Endodermal cell (in vitro differentiated cells): ENCODE data around the gene ARHGEF37. TPM values are rescaled to one million over a fixed set of nuclear protein-coding genes. Genes with fewer than 3 reads are reported as not detected.

Experiments
- DNase-seq: peaks from one replicate; pipeline ENCODE4 v3.0.0-alpha.2; 2017
- H3K27ac ChIP-seq: 2 replicates; pipeline ENCODE4 v1.5.1; 2013; ENCODE audit warnings: mild to moderate bottlenecking, low read depth, low read length, moderate library complexity
- H3K27me3 ChIP-seq: 2 replicates; pipeline ENCODE4 v1.6.1; 2013; ENCODE audit warnings: mild to moderate bottlenecking, low read length, moderate library complexity; ENCODE audit not compliant: insufficient read depth, control insufficient read depth, poor library complexity, severe bottlenecking
- H3K36me3 ChIP-seq: 2 replicates; pipeline ENCODE4 v1.7.0; 2013; ENCODE audit warnings: mild to moderate bottlenecking, low read length, moderate library complexity; ENCODE audit not compliant: control insufficient read depth, insufficient read depth
- H3K4me1 ChIP-seq: one replicate; pipeline ENCODE4 v1.7.0; 2013; ENCODE audit warnings: low read length; ENCODE audit not compliant: control insufficient read depth, insufficient read depth
- H3K4me3 ChIP-seq: 2 replicates; pipeline ENCODE4 v1.5.1; 2013; ENCODE audit warnings: mild to moderate bottlenecking, low read length, moderate library complexity
- H3K9ac ChIP-seq: 2 replicates; pipeline ENCODE4 v1.6.1; 2013; ENCODE audit warnings: mild to moderate bottlenecking, low read length, moderate library complexity; ENCODE audit not compliant: poor library complexity, severe bottlenecking; ENCODE audit errors: extremely low read depth
- H3K9me3 ChIP-seq: 2 replicates; pipeline ENCODE4 v1.6.1; 2013; ENCODE audit warnings: mild to moderate bottlenecking, low read length, moderate library complexity; ENCODE audit not compliant: control insufficient read depth
- H3K27ac Mint-ChIP-seq: 2 replicates; pipeline ENCODE4 v1.8.0; 2020; ENCODE audit warnings: mixed read lengths
- H3K27me3 Mint-ChIP-seq: 2 replicates; pipeline ENCODE4 v1.8.0; 2021; ENCODE audit warnings: mild to moderate bottlenecking, mixed read lengths; ENCODE audit not compliant: insufficient read depth
- H3K36me3 Mint-ChIP-seq: 2 replicates; pipeline ENCODE4 v1.8.0; 2020; ENCODE audit warnings: low read depth, mixed read lengths
- H3K4me1 Mint-ChIP-seq: 2 replicates; pipeline ENCODE4 v1.8.0; 2020; ENCODE audit warnings: mixed read lengths
- H3K4me3 Mint-ChIP-seq: 2 replicates; pipeline ENCODE4 v1.8.0; 2020; ENCODE audit warnings: mild to moderate bottlenecking, moderate library complexity, mixed read lengths
- H3K9me3 Mint-ChIP-seq: 2 replicates; pipeline ENCODE4 v1.8.0; 2020; ENCODE audit warnings: mild to moderate bottlenecking, mixed read lengths
- CTCF ChIP-seq: fragments of 200-600 bp; sonication (generic); conservative IDR thresholded peaks from 2 replicates; pipeline ENCODE4 v1.5.0; 2021; ENCODE audit warnings: antibody characterized with exemption, mild to moderate bottlenecking
- WGBS, 2 experiments: methylation state at CpG; one replicate each; pipeline versions ENCODE4 v1.1.5 to v1.1.7; 2013; ENCODE audit warnings: missing lambda C conversion rate in 2 of 2, mixed read lengths in 1 of 2; ENCODE audit not compliant: insufficient coverage in 1 of 2, insufficient read length in 1 of 2; 5-methylcytosine and 5-hydroxymethylcytosine counted together
- total RNA-seq, 2 donors: library from RNA; stranded (reverse); fragmentation: NEBNext Ultra II Directional in 1 of 2; extraction: Animal tissue kit (Norgen Biotek cat#: 25700) in 1 of 2; gene quantifications; 2 replicates in 1 of 2; 3 replicates in 1 of 2; pipeline ENCODE4 v1.2.1, GENCODE V29; 2021

Gene ARHGEF37
- total RNA-seq, 2 donors from 2014 or later = 0.57 to 0.93 TPM

GRCh38 chr5:149615976-149616375 lies 34.7 kb downstream of the ARHGEF37 start:
- Histone ChIP-seq H3K9me3 (no peaks in the 10 kb centered on the region), H3K4me1 (peaks cover 4% of the 10 kb centered on the region), H3K27ac (no peak overlapping the region), H3K9ac (no peak overlapping the region), H3K36me3 (no peaks in the 10 kb centered on the region), H3K4me3 (no peak overlapping the region), H3K27me3 (no peaks in the 10 kb centered on the region)
- Mint-ChIP-seq H3K36me3 (no peaks in the 10 kb centered on the region), H3K4me1 (peaks cover 5% of the 10 kb centered on the region), H3K27me3 (no peaks in the 10 kb centered on the region), H3K4me3 (no peak overlapping the region), H3K27ac (no peak overlapping the region), H3K9me3 (peaks cover 2% of the 10 kb centered on the region)
- DNase-seq = no peak
- 81 to 87% methylated on average over 5 of the region's 5 CpGs for WGBS, 2 experiments
- TF ChIP-seq CTCF = no peak

GRCh38 chr5:149616727-149617285 lies 35.5 kb downstream of the ARHGEF37 start:
- Mint-ChIP-seq H3K36me3 (no peaks in the 10 kb centered on the region), H3K4me3 (no peak overlapping the region), H3K27ac (no peak overlapping the region), H3K4me1 (peaks cover 5% of the 10 kb centered on the region), H3K9me3 (no peaks in the 10 kb centered on the region), H3K27me3 (no peaks in the 10 kb centered on the region)
- no peaks in the 10 kb centered on the region for H3K9me3 ChIP-seq
- H3K4me1 ChIP-seq = peaks cover 4% of the 10 kb centered on the region
- H3K4me3 ChIP-seq = no peak overlapping the region
- H3K27me3 ChIP-seq = no peaks in the 10 kb centered on the region
- 90 to 94% methylated on average over 2 to 3 of the region's 3 CpGs for WGBS, 2 experiments
- H3K9ac ChIP-seq = no peak overlapping the region
- H3K27ac ChIP-seq = no peak overlapping the region
- TF ChIP-seq CTCF = no peak
- H3K36me3 ChIP-seq = no peaks in the 10 kb centered on the region
- no peak for DNase-seq

- Mint-ChIP-seq H3K27me3 (no peaks in the 10 kb centered on the region), H3K27ac (no peak overlapping the region), H3K36me3 (no peaks in the 10 kb centered on the region), H3K4me3 (no peak overlapping the region), H3K9me3 (no peaks in the 10 kb centered on the region), H3K4me1 (peaks cover 5% of the 10 kb centered on the region)
- Histone ChIP-seq H3K4me3 (no peak overlapping the region), H3K27ac (no peak overlapping the region), H3K9me3 (no peaks in the 10 kb centered on the region), H3K4me1 (peaks cover 4% of the 10 kb centered on the region), H3K9ac (no peak overlapping the region), H3K36me3 (no peaks in the 10 kb centered on the region), H3K27me3 (no peaks in the 10 kb centered on the region)
- DNase-seq = no peak
- no peak for TF ChIP-seq CTCF
- 91 to 100% methylated on average over 3 to 12 of the region's 12 CpGs for WGBS, 2 experiments
Observed at GRCh38 chr5:149617760-149618306, 36.5 kb downstream of the ARHGEF37 start.
